Brain pericyte (primary cell): Measurements from ENCODE around the gene REEP1.
"Not testable (repeated sequence)": the region's sequence is repeated elsewhere in the genome, so short reads cannot be mapped to it uniquely, and the experiment has no call there.

ENCODE experiments used
- DNase-seq: peaks from one replicate; pipeline ENCODE4 v3.0.0-alpha.2; 2012; ENCODE audit warnings: low read depth, low spot score

REEP1 gene

GRCh38 chr2:86224645-86225355 lies 112.6 kb downstream of the REEP1 start:
- no peak for DNase-seq

DNA sequence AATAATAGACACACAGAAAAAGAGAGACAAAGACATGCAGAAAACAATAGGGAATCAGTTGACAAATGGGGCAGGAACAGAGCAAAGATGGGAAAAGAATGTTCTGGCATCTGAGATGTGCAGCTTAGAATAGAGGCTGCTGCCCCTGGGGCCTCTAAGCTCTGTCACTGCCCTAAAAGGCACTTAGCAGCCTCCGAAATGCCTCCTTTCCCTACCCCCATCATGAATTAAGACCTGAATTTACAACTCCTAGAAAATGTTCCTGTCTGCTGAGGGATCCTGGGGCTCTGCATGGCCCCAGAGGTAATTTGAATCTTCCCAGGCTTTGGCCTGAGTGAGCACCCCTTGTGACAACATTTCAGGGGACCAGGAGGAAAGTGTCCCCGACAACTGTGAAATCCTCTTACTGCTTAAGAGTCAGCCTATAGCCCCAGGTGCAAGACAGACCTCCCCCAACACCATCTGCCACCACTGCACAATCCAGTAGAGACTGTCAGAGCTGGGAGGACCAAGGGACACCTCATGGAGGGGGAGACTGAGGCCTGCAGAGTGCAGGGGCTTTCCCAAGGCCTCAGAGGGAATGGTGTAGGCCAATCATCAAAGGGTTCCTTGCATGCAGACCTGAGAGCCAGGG lies 113.4 kb downstream of the REEP1 start:
- DNase-seq, result no peak

DNA sequence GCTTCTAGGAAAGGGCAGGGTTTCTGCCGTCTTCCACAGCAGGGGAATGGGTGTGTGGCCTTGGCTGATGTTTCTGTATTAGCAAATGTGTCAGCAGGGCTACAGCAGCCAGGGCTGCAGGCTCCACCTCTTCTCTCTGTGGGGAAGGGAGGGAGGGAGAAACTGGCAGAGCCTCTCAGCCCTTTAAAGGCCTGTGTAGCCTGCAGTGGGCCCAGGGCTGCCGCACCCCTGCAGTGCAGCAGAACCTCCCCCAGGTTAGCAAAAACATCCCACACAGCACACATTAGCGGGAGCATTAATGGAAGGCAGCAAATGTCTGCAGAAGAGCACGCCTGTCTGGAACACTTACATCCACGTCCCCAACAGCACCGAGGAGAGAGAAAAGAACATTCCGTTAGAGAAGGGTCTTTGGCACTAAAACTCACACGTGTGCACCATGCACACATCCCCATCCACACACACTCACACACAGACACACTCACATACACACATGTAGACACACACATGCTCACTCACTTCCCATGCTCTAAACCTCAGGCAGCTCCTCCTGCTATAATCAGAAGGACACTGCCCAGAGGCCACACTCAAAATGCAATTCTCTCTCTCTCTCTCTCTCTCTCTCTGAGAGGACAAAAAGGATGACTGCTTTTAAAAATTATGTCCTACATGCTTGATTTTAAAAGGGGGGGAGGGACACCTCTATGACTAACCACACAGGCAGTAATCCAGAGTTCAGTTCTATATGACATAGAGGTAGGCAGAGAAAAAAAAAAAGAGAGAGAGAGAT lies 114.1 kb downstream of the REEP1 start:
- DNase-seq, result no peak

DNA sequence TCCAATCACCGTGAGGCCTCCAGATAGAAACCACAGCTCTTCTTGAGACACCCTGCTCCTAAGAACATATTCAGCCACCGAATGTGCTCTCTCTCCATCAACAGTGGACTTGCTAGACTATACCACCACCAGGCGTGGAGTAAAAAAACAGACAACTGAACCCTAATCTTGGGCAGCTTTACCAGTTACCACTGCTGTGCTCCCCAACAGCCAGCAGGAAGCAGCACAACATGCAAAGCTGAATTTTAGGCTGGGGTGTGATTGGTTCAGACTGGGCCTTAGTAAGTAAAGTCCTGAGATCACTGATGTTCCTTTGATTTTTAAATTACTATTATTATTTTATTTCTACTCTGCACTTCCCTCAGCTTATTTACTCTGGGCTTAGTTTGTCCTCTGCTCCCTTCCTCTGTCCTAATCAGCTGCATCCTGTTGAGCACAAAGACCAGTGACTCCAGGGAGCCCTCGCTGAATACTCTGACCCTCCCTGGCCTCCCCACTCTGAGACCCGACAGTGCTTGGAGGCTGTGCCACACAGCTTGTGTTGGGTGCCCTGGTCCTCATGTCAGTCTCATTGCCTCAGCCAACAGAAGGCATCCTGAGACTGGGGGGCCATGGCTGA lies 116.3 kb downstream of the REEP1 start:
- DNase-seq, result no peak

GRCh38 chr2:86219896-86220295 lies 117.5 kb downstream of the REEP1 start:
- DNase-seq, result no peak

DNA sequence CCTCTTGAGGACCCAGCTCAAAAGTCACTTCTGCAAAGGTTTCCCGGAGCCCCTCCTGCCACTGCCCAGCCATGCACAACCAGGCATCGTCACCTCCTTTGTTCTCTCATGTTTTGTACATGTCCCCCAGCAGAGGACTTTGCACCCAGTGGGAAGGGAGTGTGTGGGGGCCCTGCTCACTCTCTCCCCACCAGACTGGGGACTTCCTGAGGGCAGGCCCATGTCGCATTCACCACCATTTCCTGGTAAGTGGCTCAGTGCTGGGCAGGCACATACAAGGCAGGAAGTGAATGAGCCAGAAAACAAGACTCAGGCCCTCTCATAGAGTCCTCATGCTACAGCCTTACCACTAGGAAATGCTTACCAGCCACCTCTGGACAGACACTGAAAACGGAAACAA lies 119.3 kb downstream of the REEP1 start:
- no peak for DNase-seq

DNA sequence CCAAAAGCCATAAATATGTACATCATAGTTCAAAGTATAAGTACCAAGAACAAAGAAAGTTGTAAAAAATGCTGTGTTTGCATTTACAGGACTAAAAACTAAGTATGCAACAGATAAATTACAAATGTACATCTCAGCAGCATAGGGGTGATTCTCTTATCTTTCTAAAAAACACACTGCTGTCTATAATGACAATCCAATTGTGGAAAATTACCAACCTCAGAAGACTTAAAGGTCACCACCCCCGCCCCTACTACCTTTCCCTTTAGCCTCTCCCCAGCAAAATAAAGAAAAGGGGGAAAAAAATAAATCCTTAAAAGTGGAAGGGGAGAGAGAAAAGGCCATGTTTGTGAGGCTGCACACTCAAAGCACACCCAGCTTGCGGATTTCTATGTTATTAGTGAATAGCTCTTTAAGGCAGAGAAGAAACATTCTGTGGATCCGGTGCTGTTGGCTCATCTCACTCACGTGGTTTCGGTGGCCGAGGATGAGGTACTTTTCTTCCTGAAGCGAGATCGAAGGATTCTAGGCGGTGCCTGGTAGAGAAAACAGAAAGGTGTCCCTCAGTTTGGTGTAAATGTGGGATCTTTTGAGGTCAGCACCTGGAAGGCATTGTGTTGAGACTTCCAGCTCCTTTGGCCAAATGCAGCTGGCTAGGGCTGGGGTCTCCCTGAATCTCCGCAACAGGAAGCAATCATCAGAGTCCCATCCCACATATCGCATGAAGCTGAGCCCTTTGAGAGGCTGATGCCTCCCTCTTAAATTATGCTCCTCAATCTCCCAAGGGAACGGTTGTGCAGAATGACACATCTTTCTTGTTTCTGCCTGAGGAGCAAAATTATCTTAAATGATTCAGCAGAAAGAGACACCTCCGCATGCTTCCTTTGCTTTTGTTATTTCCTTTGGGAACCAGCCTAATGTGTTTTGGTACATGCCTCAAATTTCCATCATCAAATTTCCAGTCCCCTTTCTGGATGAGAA lies 120.6 kb downstream of the REEP1 start:
- DNase-seq, result no peak

GRCh38 chr2:86214503-86214832 lies 123.0 kb downstream of the REEP1 start:
- no peak for DNase-seq

GRCh38 chr2:86213699-86214502 lies 123.5 kb downstream of the REEP1 start:
- DNase-seq, result no peak

GRCh38 chr2:86213056-86213455 lies 124.4 kb downstream of the REEP1 start:
- no peak for DNase-seq

- no peak for DNase-seq
Measured at GRCh38 chr2:86211796-86212188, 125.6 kb downstream of the REEP1 start.

- DNase-seq, result no peak
Measured at GRCh38 chr2:86211033-86211795, 126.2 kb downstream of the REEP1 start.

- DNase-seq, result no peak
Measured at GRCh38 chr2:86204458-86204857, 133.0 kb downstream of the REEP1 start.

- DNase-seq, result no peak
Measured at GRCh38 chr2:86203614-86204013, 133.8 kb downstream of the REEP1 start.

GRCh38 chr2:86202702-86203101 lies 134.7 kb downstream of the REEP1 start:
- DNase-seq, result no peak

- DNase-seq, result no peak
Measured at GRCh38 chr2:86202336-86202692, 135.1 kb downstream of the REEP1 start.

DNA sequence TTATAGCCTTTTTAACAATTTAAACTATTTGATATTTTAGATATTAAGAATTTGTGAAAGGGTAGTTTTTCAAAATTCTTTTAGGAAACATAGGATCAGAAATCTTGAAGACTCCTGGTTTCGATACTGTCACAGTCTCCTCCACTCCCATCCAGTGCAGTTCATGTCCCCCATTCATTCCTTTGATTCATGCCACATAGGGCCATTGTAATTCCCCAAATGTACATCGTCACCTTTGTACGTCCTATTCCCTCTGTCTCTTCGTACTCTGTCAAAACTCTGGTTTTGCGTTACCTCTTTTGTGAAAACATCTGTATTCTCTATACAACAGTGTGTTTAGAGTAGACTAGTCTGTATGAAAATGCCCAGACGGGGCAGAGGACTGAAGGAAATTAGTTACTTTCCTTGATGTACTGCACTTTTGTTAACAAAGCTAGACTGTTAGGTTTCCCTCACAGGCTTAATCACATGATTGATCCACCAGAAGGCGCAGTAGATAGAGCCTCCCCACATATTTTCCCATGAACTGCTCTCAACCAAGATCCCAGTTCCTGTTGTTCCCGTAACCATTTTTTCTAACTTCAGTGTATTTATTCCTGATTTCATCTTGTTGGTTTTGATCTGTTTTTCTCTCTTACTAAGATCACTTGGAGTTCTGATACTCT lies 135.6 kb downstream of the REEP1 start:
- DNase-seq, result no peak

GRCh38 chr2:86200564-86200963 lies 136.9 kb downstream of the REEP1 start:
- DNase-seq, result not testable (repeated sequence)

DNA sequence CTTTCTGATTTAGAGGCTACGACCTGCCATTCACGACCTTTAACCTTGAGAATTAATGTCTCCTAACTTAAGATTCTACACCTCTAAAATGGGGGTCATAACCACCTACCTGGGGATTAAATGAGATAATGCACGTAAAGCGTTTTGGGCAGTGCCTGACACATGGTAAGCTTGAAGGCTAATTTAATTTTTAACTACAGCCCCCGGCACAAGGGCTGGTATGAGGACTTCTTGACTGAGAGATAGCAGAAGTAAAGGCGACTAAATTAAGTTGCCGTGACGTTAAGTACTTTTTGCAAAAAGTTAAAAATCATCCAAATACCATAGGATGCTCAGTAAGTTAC lies 137.6 kb downstream of the REEP1 start:
- DNase-seq, result no peak
